Neuronal stem cell (in vitro differentiated cells): ENCODE data around the gene C9orf78.

ENCODE experiments used
- DNase-seq: peaks from one replicate; pipeline ENCODE4 v3.0.0-alpha.2; 2013; ENCODE audit warnings: low spot score
- H2AFZ ChIP-seq: one replicate; pipeline ENCODE4 v1.6.1; 2013; ENCODE audit warnings: mild to moderate bottlenecking, low read length, inconsistent platforms
- H2AK5ac ChIP-seq: 2 replicates; pipeline ENCODE4 v1.6.1; 2013; ENCODE audit warnings: low read depth, mild to moderate bottlenecking, inconsistent platforms, low read length, moderate library complexity, mixed read lengths
- H2BK120ac ChIP-seq: 2 replicates; pipeline ENCODE4 v1.6.1; 2013; ENCODE audit warnings: low read depth, mild to moderate bottlenecking, inconsistent platforms, low read length, moderate library complexity, mixed read lengths
- H2BK12ac ChIP-seq: one replicate; pipeline ENCODE4 v1.6.1; 2013; ENCODE audit warnings: low read length, inconsistent platforms
- H2BK15ac ChIP-seq: 2 replicates; pipeline ENCODE4 v1.6.1; 2013; ENCODE audit warnings: mild to moderate bottlenecking, low read length, inconsistent platforms, mixed read lengths
- H2BK5ac ChIP-seq: one replicate; pipeline ENCODE4 v1.6.1; 2013; ENCODE audit warnings: inconsistent platforms, mild to moderate bottlenecking, low read length, moderate library complexity
- H3K14ac ChIP-seq: one replicate; pipeline ENCODE4 v1.6.1; 2013; ENCODE audit warnings: low read length, inconsistent platforms
- H3K18ac ChIP-seq: 2 replicates; pipeline ENCODE4 v1.6.1; 2013; ENCODE audit warnings: low read length, inconsistent platforms
- H3K23ac ChIP-seq: 2 replicates; pipeline ENCODE4 v1.6.1; 2013; ENCODE audit warnings: low read depth, mild to moderate bottlenecking, mixed read lengths, low read length, inconsistent platforms; ENCODE audit not compliant: poor library complexity
- H3K27ac ChIP-seq: replicated peaks from 3 replicates; pipeline ENCODE4 v1.5.1; 2013; ENCODE audit warnings: low read length, inconsistent platforms
- H3K27me3 ChIP-seq, 3 experiments: 2 replicates each; pipeline ENCODE4 v1.6.1; 2013; ENCODE audit warnings: low read length in 3 of 3, mild to moderate bottlenecking in 2 of 3, inconsistent platforms in 1 of 3, low read depth in 1 of 3, mixed read lengths in 1 of 3, moderate library complexity in 1 of 3; ENCODE audit not compliant: control insufficient read depth in 3 of 3, insufficient read depth in 3 of 3
- H3K36me3 ChIP-seq, 2 donors: replicated peaks in 1 of 2; 2 replicates each; pipeline ENCODE4 v1.6.1; 2013; ENCODE audit warnings: low read length in 2 of 2; ENCODE audit not compliant: control insufficient read depth in 2 of 2, insufficient read depth in 2 of 2
- H3K4ac ChIP-seq: 2 replicates; pipeline ENCODE4 v1.6.1; 2013; ENCODE audit warnings: inconsistent platforms, mild to moderate bottlenecking, low read length, moderate library complexity
- H3K4me1 ChIP-seq, 2 donors: 1 replicate in 1 of 2; 2 replicates in 1 of 2; pipeline ENCODE4 v1.6.1; 2013; ENCODE audit warnings: low read length in 2 of 2, low read depth in 1 of 2; ENCODE audit not compliant: control insufficient read depth in 2 of 2, insufficient read depth in 1 of 2
- H3K4me2 ChIP-seq: one replicate; pipeline ENCODE4 v1.6.1; 2013; ENCODE audit warnings: mild to moderate bottlenecking, low read length, inconsistent platforms; ENCODE audit not compliant: insufficient read depth, poor library complexity, severe bottlenecking
- H3K4me3 ChIP-seq, 2 donors: 2 replicates each; pipeline ENCODE4 v1.5.1; 2013; ENCODE audit warnings: low read length in 2 of 2, mild to moderate bottlenecking in 2 of 2, inconsistent platforms in 1 of 2, moderate library complexity in 1 of 2
- H3K79me1 ChIP-seq: one replicate; pipeline ENCODE4 v1.6.1; 2013; ENCODE audit warnings: low read depth, mild to moderate bottlenecking, inconsistent platforms, low read length, moderate library complexity
- H3K9ac ChIP-seq: one replicate; pipeline ENCODE4 v1.6.1; 2013; ENCODE audit warnings: mild to moderate bottlenecking, low read depth, low read length, inconsistent platforms; ENCODE audit not compliant: poor library complexity
- H3K9me3 ChIP-seq, 2 donors: replicated peaks in 1 of 2; 2 replicates each; pipeline versions ENCODE3 to v1.6.1; 2013; ENCODE audit warnings: low read length in 2 of 2, mild to moderate bottlenecking in 2 of 2, inconsistent platforms in 1 of 2, low read depth in 1 of 2, mixed read lengths in 1 of 2, moderate library complexity in 1 of 2; ENCODE audit not compliant: control insufficient read depth in 2 of 2, insufficient read depth in 1 of 2
- H4K8ac ChIP-seq: one replicate; pipeline ENCODE4 v1.6.1; 2013; ENCODE audit warnings: low read depth, mild to moderate bottlenecking, inconsistent platforms, low read length, moderate library complexity
- H4K91ac ChIP-seq: one replicate; pipeline ENCODE4 v1.6.1; 2013; ENCODE audit warnings: low read length, low read depth, mild to moderate bottlenecking, inconsistent platforms; ENCODE audit not compliant: poor library complexity
- WGBS, 2 donors: extraction: QIAGEN DNeasy Blood & Tissue Kit; methylation state at CpG; one replicate each; pipeline ENCODE4 v1.1.7; 2013; ENCODE audit warnings: missing lambda C conversion rate in 2 of 2, mixed read lengths in 1 of 2; ENCODE audit not compliant: insufficient read length in 2 of 2, insufficient replicate concordance in 1 of 2; ENCODE audit errors: extremely low coverage in 2 of 2; 5-methylcytosine and 5-hydroxymethylcytosine counted together

C9orf78 gene

GRCh38 chr9:129803676-129804060 lies 31.4 kb downstream of the C9orf78 start:
- Histone ChIP-seq H2AK5ac (no peak overlapping the region), H3K27ac (no peak overlapping the region), H2BK12ac (no peak overlapping the region), H3K4me2 (peak overlapping the region; percentile 74), H3K79me1 (peaks cover 7% of the 10 kb centered on the region), H4K8ac (no peak overlapping the region), H3K27me3 (no peaks in the 10 kb centered on the region), H3K18ac (no peak overlapping the region), H3K23ac (no peak overlapping the region), H3K4me3 (peak overlapping the region; percentile 96 to 100), H2AFZ (peak overlapping the region; percentile 100), H4K91ac (no peak overlapping the region), H2BK15ac (no peak overlapping the region), H3K4ac (no peak overlapping the region), H2BK120ac (no peak overlapping the region), H2BK5ac (no peak overlapping the region), H3K36me3 (peaks cover 7 to 29% of the 10 kb centered on the region in 2 donors), H3K9me3 (no peaks in the 10 kb centered on the region), H3K9ac (no peak overlapping the region), H3K14ac (no peak overlapping the region), H3K4me1 (peaks cover 3% of the 10 kb centered on the region in 2 donors)
- no CpG with 5 or more reads among the region's 14 CpGs for WGBS, 2 donors
- peak; percentile 24 for DNase-seq

- Histone ChIP-seq H4K8ac (no peak within 1 kb of the TSS), H3K36me3 (peaks cover 7 to 27% of the 10 kb centered on the region in 2 donors), H3K23ac (peak within 1 kb of the TSS; percentile 99), H2BK120ac (no peak within 1 kb of the TSS), H2BK12ac (no peak within 1 kb of the TSS), H3K4me3 (peak within 1 kb of the TSS; percentile 96 to 100), H2BK5ac (no peak within 1 kb of the TSS), H2BK15ac (peak within 1 kb of the TSS; percentile 97), H3K4me1 (peaks cover 3% of the 10 kb centered on the region in 2 donors), H4K91ac (no peak within 1 kb of the TSS), H3K27me3 (no peaks in the 10 kb centered on the region), H3K27ac (no peak within 1 kb of the TSS), H3K4ac (no peak within 1 kb of the TSS), H2AK5ac (no peak within 1 kb of the TSS), H3K79me1 (peaks cover 7% of the 10 kb centered on the region), H3K18ac (peak within 1 kb of the TSS; percentile 95), H3K4me2 (peak within 1 kb of the TSS; percentile 74), H3K9me3 (no peaks in the 10 kb centered on the region), H3K9ac (peak within 1 kb of the TSS; percentile 96), H2AFZ (peak within 1 kb of the TSS; percentile 100), H3K14ac (no peak within 1 kb of the TSS)
- WGBS, 2 donors = no CpG with 5 or more reads among the region's 93 CpGs
- peak; percentile 91 for DNase-seq
These were observed 32.0 kb downstream of the C9orf78 start, which contains the start of gene TOR1B for GRCh38 chr9:129802833-129803675. TSS of gene TOR1B (plus strand) at chr9:129803184. CDS start at chr9:129803213, 29 bp downstream.

- Histone ChIP-seq H3K9me3 (no peaks in the 10 kb centered on the region), H3K27me3 (peaks cover 0 to under 1% (median 0%) of the 10 kb centered on the region in 3 experiments), H3K14ac (no peak overlapping the region), H2BK15ac (no peak overlapping the region), H3K27ac (no peak overlapping the region), H2AFZ (peak overlapping the region; percentile 79), H2BK5ac (no peak overlapping the region), H3K4me2 (no peak overlapping the region), H3K4me1 (peaks cover 3% of the 10 kb centered on the region in 2 donors), H2BK120ac (no peak overlapping the region), H3K9ac (no peak overlapping the region), H3K79me1 (peaks cover 7% of the 10 kb centered on the region), H2AK5ac (peak overlapping the region; percentile 75), H3K4ac (no peak overlapping the region), H3K23ac (no peak overlapping the region), H2BK12ac (no peak overlapping the region), H3K18ac (peak overlapping the region; percentile 5), H3K4me3 (no peak overlapping the region), H4K91ac (no peak overlapping the region), H3K36me3 (peaks cover 3 to 16% of the 10 kb centered on the region in 2 donors), H4K8ac (no peak overlapping the region)
- WGBS, 2 donors = no CpG with 5 or more reads among the region's 17 CpGs
- DNase-seq = no peak
These were observed 33.6 kb downstream of the C9orf78 start for GRCh38 chr9:129801504-129801903.

- Histone ChIP-seq H3K4me3 (no peak overlapping the region), H2BK120ac (no peak overlapping the region), H3K4ac (no peak overlapping the region), H4K8ac (no peak overlapping the region), H3K23ac (no peak overlapping the region), H2BK5ac (no peak overlapping the region), H3K27me3 (peaks cover 0 to 19% (median 4%) of the 10 kb centered on the region in 3 experiments), H3K4me2 (no peak overlapping the region), H3K18ac (no peak overlapping the region), H3K9me3 (no peaks in the 10 kb centered on the region), H2AK5ac (no peak overlapping the region), H3K14ac (no peak overlapping the region), H3K36me3 (no peaks in the 10 kb centered on the region), H2BK12ac (no peak overlapping the region), H3K27ac (no peak overlapping the region), H4K91ac (no peak overlapping the region), H2BK15ac (no peak overlapping the region), H3K4me1 (peaks cover 3% of the 10 kb centered on the region in 2 donors), H3K79me1 (peaks cover 3% of the 10 kb centered on the region), H3K9ac (no peak overlapping the region), H2AFZ (no peak overlapping the region)
- no CpG with 5 or more reads among the region's 6 CpGs for WGBS, 2 donors
- DNase-seq = no peak
These were observed 36.1 kb downstream of the C9orf78 start for GRCh38 chr9:129798973-129799372.
